Esophagus muscularis mucosa (tissue), 4 donors: Measurements from ENCODE around the gene CTDSP2.

Source experiments
- EP300 ChIP-seq: sonication (generic); formaldehyde crosslinking; IDR thresholded peaks from one replicate; pipeline ENCODE4 v1.6.1; 2017; ENCODE audit warnings: antibody characterized with exemption
- POLR2A ChIP-seq: fragments of 450-650 bp; IDR thresholded peaks from one replicate; pipeline ENCODE4 v1.6.1; 2017; ENCODE audit warnings: antibody characterized with exemption, moderate library complexity, mild to moderate bottlenecking, low read depth
- TF ChIP-seq, protein P1 (sequence below), 3 experiments: fragments of 200-600 bp in 2 of 3; fragments of 450-650 bp in 1 of 3; sonication (generic) in 2 of 3; IDR thresholded peaks; one replicate each; pipeline ENCODE4 v1.5.1; 2017 to 2019; ENCODE audit warnings: antibody characterized with exemption in 3 of 3, mild to moderate bottlenecking in 2 of 3, moderate library complexity in 1 of 3

DNA sequence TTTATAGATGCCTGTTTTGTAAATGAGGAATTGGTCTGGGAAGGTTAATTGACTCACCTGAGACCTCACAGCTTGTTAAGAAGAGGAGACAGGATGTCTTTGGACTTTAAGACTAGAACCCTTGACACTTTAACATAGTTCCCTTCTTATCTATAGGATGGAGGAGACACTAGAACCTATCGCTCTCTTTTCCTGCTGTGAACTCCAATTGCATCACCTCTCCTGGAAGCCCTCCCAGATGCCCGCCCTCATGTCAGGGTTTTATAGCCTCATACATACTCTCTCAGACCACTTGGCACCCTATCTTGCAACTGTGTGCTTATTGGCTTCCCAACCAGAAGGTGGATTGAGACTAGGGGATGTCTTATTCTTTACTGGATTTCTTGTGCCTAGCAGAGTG lies 2.5 kb upstream of the CTDSP2 start:
- TF ChIP-seq, protein P1, sequence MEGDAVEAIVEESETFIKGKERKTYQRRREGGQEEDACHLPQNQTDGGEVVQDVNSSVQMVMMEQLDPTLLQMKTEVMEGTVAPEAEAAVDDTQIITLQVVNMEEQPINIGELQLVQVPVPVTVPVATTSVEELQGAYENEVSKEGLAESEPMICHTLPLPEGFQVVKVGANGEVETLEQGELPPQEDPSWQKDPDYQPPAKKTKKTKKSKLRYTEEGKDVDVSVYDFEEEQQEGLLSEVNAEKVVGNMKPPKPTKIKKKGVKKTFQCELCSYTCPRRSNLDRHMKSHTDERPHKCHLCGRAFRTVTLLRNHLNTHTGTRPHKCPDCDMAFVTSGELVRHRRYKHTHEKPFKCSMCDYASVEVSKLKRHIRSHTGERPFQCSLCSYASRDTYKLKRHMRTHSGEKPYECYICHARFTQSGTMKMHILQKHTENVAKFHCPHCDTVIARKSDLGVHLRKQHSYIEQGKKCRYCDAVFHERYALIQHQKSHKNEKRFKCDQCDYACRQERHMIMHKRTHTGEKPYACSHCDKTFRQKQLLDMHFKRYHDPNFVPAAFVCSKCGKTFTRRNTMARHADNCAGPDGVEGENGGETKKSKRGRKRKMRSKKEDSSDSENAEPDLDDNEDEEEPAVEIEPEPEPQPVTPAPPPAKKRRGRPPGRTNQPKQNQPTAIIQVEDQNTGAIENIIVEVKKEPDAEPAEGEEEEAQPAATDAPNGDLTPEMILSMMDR (IDR thresholded peaks at IDR 0.05), result no peak
- no peak for TF ChIP-seq POLR2A
- no peak for TF ChIP-seq EP300
